Measurements from ENCODE around the gene TTC13.

The TTC13 gene

GRCh38 chr1:230867101-230867902 lies 111.4 kb downstream of the TTC13 start:
- no peak for DNase-seq

DNA sequence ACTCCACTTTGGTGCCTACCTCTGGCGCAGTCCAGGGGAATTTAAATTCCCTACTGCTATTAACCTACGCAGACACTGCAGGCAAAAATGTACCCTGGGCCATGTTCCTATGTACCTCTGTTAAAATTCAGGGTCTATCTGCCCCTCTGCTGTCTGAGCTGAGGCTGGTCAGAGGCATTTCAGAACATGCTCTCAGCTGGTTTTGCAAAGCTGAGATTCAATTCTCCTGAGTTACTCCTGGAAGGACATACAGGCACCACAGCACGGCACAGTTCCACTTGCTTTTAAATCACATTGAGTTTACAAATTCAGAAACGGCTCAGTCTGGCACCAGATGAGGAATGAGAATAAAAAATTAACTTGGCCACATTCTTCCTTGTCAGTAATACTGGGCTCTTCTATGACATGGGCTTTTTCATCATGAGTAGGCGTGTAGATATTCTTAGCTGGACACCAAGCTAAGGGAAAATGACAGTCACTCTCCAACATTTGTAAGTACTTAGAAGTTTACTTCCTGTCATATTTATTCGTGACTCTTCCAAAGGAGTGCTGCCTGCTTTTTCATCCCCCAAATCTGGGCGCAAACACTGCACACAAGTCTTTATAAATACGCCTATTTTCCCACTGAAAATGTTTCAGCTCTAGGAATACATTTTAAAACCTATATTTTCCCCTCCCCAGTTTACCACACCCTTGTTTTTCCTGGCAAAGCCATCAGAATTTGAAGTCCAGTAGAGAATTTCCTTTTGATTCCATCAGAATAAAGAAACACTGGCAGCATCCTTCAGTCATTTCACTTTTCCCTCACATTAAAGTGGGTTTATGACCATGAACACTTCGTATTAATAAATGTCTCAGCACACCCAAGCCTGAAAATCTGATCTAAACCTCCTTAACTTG lies 112.2 kb downstream of the TTC13 start:
- DNase-seq: no peak

- no peak for DNase-seq
Measured at GRCh38 chr1:230865062-230865817, 113.4 kb downstream of the TTC13 start.

- DNase-seq: no peak
Measured at GRCh38 chr1:230864441-230864840, 114.2 kb downstream of the TTC13 start.

DNA sequence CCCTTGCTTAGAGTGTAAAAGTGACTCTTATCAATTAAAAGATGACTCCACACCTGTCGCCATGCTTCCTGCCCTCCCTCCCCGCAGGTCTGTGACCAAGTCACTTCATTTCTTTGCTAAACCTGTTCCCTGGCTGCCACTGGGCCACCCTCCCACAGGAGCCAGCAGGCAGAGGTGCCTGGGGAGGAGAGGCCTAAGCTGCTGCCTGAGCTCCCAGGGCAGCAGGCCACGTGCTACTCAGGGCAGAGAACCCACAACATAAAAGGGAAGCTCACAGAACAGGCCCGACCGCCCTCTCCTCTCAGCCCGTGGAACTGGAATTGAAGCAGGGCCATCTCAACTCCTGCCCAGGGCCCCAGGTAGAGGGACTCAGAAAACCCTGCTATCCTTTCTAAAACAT lies 115.2 kb downstream of the TTC13 start:
- no peak for DNase-seq

DNA sequence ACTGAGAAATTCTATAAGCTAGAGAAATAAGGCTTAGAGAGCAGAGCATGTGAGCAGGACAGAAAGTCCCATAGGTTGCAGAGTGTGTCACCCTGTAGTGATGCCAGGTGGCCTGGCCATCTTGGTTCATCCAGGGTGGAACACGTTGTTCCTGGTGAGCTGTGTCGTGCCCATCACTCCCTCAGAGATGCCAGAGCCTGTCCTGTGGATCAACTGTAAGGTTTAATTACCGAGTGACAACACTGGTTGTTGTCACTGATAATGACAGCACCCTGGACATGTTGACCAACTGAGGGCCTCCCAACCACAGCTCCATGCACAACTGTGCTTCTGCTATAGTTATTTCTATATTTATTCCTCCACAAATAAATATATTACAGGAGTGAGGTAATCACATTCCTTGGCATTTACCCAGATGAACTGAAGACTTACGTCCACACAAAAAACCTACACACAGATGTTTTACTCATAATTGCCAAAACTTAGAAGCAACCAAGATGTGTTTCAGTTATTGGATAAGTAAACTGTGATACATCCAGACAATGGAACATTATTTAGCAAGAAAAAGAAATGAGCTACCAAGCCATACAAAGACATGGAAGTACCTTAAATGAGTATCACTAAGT lies 116.6 kb downstream of the TTC13 start:
- no peak for DNase-seq

- no peak for DNase-seq
Measured at GRCh38 chr1:230861489-230861888, 117.2 kb downstream of the TTC13 start.

- no peak for DNase-seq
Measured at GRCh38 chr1:230860617-230861384, 117.9 kb downstream of the TTC13 start.

DNA sequence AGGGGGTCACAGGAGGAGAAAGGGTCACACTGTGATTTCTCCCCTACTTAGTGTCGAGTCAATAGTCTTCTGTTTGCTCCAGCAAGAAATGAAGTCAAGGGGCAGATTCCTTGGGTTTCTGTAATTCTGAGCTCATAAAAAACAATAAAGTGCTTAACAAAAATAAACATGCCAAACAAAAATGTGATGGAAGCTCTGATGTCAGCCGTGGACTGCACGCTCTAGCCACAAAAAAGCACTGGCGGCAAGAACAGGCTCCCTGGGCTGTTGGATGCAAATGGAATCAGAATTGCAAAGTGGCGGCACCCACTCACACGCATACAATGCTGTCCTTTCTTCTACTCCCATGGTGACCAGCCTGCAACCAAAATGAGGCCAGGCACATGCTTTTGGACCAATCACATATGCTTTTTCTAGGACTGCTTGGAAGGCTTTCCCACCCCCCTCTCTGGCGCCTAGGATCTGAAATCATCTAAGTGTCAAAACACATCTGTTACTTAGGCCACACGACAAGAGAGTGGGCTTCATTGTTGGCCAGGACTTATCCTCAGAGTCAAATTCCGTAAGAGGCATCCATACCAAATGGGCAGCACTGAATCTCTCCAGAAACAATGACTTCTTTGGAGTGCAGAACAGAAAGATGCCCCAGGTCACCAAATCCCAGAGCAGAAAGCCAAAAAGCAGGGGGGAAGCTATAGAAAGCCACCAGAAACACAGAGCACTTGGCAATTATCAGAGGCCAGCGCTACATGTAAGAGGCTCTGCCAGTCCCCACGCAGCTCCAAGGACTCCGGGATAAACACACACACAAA lies 119.5 kb downstream of the TTC13 start:
- DNase-seq: no peak

DNA sequence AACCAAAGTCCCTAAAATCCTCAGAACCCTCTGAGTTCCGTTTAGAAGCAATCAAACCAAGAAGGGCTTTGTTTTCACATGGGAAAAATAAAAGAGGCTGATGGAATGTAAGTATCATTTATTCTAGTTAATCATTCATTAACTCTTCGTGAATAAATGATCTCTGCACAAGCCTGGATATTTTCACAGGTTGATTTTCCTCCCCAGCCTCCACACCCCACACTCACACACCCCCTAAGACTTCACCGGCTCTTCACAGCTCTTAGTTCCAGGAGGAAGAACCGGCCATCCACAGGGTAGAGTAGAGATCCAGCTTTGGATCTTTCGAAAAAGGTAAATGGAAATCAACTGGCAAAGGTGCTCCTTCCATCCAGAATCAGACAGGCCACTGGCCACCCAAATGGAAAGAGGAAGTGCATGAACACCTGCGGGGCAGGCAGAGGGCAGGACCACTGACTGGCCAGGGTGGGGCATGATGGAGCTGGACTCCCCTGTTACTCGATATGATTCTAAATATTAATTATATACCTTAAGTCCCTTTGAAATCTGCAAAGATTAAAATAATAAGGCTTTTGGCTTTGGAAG lies 120.3 kb downstream of the TTC13 start:
- DNase-seq: no peak

DNA sequence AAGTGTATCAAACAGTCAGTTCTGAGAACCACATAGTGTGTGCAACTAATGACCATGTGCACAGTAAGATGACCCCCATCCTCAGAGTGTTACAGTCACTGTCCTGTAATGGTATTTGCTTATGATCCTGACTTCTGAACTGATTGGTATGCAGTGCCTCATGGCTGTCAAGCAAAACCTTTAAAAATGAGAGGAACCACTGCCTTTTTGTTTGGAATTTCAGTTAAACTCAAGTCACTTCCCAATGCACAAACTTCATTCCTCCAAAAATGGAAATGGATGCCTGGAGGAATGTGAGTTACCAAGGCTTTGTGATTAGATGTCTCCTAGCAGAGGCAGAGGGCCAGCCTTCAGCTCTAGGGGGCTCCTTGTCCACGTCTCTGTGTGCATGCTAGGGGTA lies 120.8 kb downstream of the TTC13 start:
- DNase-seq: no peak

DNA sequence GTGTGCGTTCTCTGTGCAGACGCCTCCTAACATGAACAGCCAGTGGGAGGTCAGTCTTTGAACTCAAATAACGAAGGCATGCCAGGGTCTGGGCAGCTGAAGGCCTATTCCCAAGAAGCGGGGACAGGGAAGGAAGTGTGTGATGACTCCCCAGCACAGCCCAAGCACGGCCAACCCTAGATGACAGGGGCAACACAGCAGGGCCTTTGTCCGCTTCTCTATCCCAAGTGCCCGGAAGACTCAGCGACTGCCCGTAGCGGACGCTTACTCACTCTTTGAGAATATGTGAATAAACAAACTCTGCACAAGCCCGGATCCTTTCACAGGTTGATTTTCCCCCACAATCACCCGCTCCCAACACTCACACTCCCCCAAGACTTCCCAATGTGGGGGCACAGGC lies 121.6 kb downstream of the TTC13 start:
- no peak for DNase-seq
